Measurements from ENCODE around the gene NUP214.

DNA sequence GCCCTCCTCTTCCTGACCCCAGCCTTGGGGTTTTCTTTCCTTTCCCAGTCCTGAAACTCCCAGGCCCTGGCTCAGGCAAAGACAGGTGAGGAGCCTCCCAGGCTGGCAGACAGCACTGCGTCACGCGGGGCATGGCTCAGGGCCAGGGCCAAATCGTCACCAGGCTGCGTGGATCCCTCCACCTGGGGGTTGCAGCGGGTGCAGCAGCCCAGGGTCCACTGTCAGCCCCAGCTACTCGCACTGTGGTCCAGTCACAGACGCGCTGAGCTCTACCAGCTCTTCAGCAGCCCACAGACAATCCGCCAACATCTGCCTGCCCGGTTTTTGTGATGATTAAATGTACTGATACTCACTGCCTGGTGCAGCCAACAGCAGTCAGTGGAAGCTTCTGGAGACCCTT, 138.8 kb downstream of the NUP214 start:
- TF ChIP-seq, protein P1, sequence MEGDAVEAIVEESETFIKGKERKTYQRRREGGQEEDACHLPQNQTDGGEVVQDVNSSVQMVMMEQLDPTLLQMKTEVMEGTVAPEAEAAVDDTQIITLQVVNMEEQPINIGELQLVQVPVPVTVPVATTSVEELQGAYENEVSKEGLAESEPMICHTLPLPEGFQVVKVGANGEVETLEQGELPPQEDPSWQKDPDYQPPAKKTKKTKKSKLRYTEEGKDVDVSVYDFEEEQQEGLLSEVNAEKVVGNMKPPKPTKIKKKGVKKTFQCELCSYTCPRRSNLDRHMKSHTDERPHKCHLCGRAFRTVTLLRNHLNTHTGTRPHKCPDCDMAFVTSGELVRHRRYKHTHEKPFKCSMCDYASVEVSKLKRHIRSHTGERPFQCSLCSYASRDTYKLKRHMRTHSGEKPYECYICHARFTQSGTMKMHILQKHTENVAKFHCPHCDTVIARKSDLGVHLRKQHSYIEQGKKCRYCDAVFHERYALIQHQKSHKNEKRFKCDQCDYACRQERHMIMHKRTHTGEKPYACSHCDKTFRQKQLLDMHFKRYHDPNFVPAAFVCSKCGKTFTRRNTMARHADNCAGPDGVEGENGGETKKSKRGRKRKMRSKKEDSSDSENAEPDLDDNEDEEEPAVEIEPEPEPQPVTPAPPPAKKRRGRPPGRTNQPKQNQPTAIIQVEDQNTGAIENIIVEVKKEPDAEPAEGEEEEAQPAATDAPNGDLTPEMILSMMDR (IDR thresholded peaks at IDR 0.05), result no peak
- no peak for TF ChIP-seq POLR2AphosphoS5 (IDR thresholded peaks at IDR 0.05)
- no peak for TF ChIP-seq POLR2A (IDR thresholded peaks at IDR 0.05)
